Activated CD4-positive, alpha-beta T cell treated with anti-CD3 and anti-CD28 coated beads, Interleukin-2, amount 10 ng/mL, durations not matched to agents 7 days and 5 days (primary cell): Measurements from ENCODE around the gene MCOLN1. TPM values are rescaled to one million over a fixed set of nuclear protein-coding genes. Genes with fewer than 3 reads are reported as not detected.
A peak's percentile ranks its signal among the peaks of the same experiment; 100 is the strongest.

Experiments used
- CTCF ChIA-PET: fragments of 350-600 bp; sonication (Branson Sonifier 250); formaldehyde crosslinking; loops from one replicate; lab custom pipeline; 2021; ENCODE audit warnings: antibody characterized with exemption; lab: Charles Lee
- POLR2A ChIA-PET: fragments of 350-600 bp; sonication (Branson Sonifier 250); formaldehyde crosslinking; loops from one replicate; lab custom pipeline; 2021; ENCODE audit warnings: antibody characterized with exemption; lab: Charles Lee
- DNase-seq: peaks from one replicate; pipeline ENCODE4 v3.0.0-alpha.2; 2020
- H3K27ac Mint-ChIP-seq: one replicate; pipeline ENCODE4 v1.8.0; 2021; ENCODE audit warnings: mild to moderate bottlenecking, moderate library complexity, mixed read lengths
- H3K27me3 Mint-ChIP-seq: one replicate; pipeline ENCODE4 v1.8.0; 2021; ENCODE audit warnings: mixed read lengths
- H3K36me3 Mint-ChIP-seq: one replicate; pipeline ENCODE4 v1.8.0; 2021; ENCODE audit warnings: low read depth, mixed read lengths
- H3K4me1 Mint-ChIP-seq: one replicate; pipeline ENCODE4 v1.8.0; 2021; ENCODE audit warnings: mixed read lengths
- H3K4me3 Mint-ChIP-seq: one replicate; pipeline ENCODE4 v1.8.0; 2021; ENCODE audit warnings: mild to moderate bottlenecking, moderate library complexity, mixed read lengths
- H3K9me3 Mint-ChIP-seq: one replicate; pipeline ENCODE4 v1.8.0; 2021; ENCODE audit warnings: mixed read lengths
- total RNA-seq, 2 experiments: library from RNA; stranded (reverse); gene quantifications; one replicate each; pipeline ENCODE4 v1.2.3, GENCODE V29; 2021

MCOLN1 gene
- total RNA-seq, 2 experiments from 2014 or later: 13.2 to 14.8 TPM

DNA sequence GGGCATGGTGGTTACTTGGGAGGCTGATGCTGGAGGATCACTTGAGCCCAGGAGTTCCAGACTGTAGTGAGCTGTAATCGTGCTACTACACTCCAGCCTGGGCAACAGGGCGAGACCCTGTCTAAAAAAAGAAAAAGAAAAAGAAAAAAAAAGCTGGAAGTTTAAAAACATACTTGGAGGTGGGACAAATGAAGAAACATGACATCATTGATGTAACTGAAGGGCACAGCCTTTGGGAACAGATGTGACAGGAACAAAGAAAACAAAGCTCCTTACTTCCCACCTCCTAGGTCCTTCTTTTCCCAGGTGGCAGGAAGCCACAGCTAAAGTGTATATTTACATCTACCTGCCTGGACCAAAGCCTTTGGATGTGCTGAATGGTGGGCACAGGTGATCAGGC, 35.5 kb upstream of the MCOLN1 start:
- Mint-ChIP-seq H3K4me1 (peaks cover 18% of the 10 kb centered on the region), H3K4me3 (no peak overlapping the region), H3K27me3 (peaks cover 4% of the 10 kb centered on the region), H3K36me3 (no peaks in the 10 kb centered on the region), H3K27ac (no peak overlapping the region), H3K9me3 (no peaks in the 10 kb centered on the region)
- ChIA-PET POLR2A (no interaction called here), CTCF (interaction anchor here (0.7 to 1.8 kb wide), 2 partner anchors 9 to 10 kb away, joined by 3 to 8 read pairs; a partner anchor contains a TSS)
- DNase-seq: no peak

DNA sequence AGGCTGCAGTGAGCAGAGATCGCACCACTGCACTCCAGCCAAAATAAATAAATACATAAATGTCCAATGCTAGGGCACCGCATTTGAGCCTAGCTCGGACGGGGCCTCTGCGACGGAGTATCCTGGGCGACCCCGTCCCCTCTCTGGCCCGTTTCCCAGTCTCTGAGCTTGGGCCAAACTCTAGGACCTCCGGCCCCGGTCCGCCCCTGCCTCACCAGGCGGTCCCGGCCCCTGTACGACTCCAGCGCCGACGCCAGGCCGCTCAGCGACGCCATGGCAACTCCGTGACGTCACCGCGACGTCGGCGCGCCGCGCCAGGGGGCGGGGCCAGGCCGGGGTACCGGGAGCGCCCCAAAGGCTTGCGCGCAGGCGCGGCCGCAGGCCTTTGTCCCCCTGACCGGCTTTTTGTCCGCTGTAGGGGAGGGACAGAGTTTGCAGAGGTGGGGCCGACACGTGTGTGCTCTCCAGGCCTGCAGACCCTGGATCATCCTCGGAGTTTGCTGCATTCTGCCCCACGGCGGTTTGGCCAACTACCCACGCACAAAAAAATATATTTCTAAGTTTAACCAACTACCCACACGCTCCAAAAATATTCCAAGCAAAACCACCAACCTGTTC, 33.6 kb upstream of the MCOLN1 start, which contains the start of gene PEX11G:
TSS of gene PEX11G (minus strand) at position 300 of the 618 bp plus-strand sequence. CDS start at position 275, 25 bp downstream.
- no peaks in the 10 kb centered on the region for H3K27me3 Mint-ChIP-seq
- ChIA-PET CTCF (interaction anchor here (0.6 to 1.3 kb wide), 3 partner anchors 46 to 92 kb away, joined by 3 to 4 read pairs (median 3); no protein-coding TSS in a partner anchor), POLR2A (interaction anchor here (0.6 kb wide), 1 partner anchor 180 kb away, joined by 3 read pairs; the partner anchor contains the start of gene RETN)
- H3K9me3 Mint-ChIP-seq: no peaks in the 10 kb centered on the region
- H3K27ac Mint-ChIP-seq: peak within 1 kb of the TSS; percentile 88
- H3K4me3 Mint-ChIP-seq: peak within 1 kb of the TSS; percentile 71
- peak; percentile 90 for DNase-seq
- peaks cover 28% of the 10 kb centered on the region for H3K4me1 Mint-ChIP-seq
- H3K36me3 Mint-ChIP-seq: no peaks in the 10 kb centered on the region

DNA sequence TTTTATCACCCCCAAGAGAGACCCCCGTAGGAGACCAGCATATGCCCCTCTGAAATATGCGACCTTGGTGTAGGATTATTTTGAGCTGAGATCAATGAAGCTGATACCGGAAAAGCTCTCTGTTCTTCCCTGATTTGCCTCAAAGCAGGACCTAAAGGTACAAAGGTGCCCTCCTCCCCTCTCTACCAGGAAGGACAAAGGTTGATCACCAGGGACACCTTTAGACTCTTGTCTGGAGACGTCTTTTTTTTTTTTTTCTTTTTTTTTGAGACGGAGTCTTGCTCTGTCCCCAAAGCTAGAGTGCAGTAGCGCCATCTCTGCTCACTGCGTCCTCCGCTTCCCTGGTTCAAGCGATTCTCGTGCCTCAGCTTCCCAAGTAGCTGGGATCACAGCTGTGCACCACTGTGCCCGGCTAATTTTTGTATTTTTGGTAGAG, 32.8 kb upstream of the MCOLN1 start:
- ChIA-PET POLR2A (interaction anchor here (0.6 kb wide), 1 partner anchor 179 kb away, joined by 3 read pairs; the partner anchor contains the start of gene RETN), CTCF (interaction anchor here (0.6 to 1.3 kb wide), 6 partner anchors 14 to 371 kb away, joined by 3 to 5 read pairs (median 3); no protein-coding TSS in a partner anchor)
- Mint-ChIP-seq H3K36me3 (no peaks in the 10 kb centered on the region), H3K4me1 (peaks cover 28% of the 10 kb centered on the region), H3K27me3 (no peaks in the 10 kb centered on the region), H3K27ac (peak overlapping the region; percentile 79), H3K9me3 (no peaks in the 10 kb centered on the region), H3K4me3 (peak overlapping the region; percentile 71)
- no peak for DNase-seq

DNA sequence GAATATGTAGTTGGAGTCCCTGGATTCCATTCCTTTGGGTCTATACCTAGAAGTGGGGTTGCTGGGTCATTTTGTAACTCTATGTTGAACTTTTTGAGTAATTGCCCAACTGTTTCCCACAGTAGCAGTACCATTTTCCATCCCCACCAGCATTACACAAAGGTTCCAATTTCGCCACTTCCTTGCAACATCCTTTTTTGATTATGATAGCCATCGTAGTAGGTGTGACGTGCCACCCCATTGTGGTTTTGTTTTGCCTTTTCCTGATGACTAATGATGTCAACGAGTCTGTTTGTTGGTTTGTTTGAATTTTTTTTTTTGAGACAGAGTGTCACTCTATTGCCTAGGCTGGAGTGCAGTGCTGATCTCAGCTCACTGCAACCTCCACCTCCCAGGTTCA, 30.3 kb upstream of the MCOLN1 start:
- ChIA-PET CTCF (no interaction called here), POLR2A (no interaction called here)
- H3K27ac Mint-ChIP-seq: peak overlapping the region; percentile 74

DNA sequence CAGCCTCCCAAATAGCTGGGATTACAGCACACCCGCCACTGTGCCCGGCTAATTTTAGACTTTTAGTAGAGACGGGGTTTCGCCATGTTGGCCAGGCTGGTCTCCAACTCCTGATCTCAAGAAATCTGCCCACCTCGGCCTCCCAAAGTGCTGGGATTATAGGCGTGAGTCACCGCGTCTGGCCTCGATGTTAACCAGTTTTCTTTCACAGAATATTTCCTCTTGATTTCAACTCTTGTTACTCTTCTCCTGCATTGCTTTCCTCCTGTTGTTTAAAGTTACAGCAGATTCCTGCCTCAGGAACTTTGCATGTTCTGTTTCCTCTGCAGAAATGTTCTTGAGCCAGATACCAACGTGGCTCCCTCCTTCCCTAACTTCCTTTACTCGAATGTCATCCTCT, 29.9 kb upstream of the MCOLN1 start:
- Mint-ChIP-seq H3K4me3 (no peak overlapping the region), H3K27ac (peak overlapping the region; percentile 74), H3K36me3 (no peaks in the 10 kb centered on the region), H3K9me3 (no peaks in the 10 kb centered on the region), H3K4me1 (peaks cover 28% of the 10 kb centered on the region), H3K27me3 (peaks cover 7% of the 10 kb centered on the region)
- ChIA-PET POLR2A (no interaction called here), CTCF (no interaction called here)
- no peak for DNase-seq

More for the DNA sequence above, 30.3 kb upstream of the MCOLN1 start:
- no peaks in the 10 kb centered on the region for H3K36me3 Mint-ChIP-seq
- H3K4me3 Mint-ChIP-seq: no peak overlapping the region
- peak; percentile 48 for DNase-seq
- H3K27me3 Mint-ChIP-seq: peaks cover 6% of the 10 kb centered on the region
- H3K9me3 Mint-ChIP-seq: no peaks in the 10 kb centered on the region
- peaks cover 28% of the 10 kb centered on the region for H3K4me1 Mint-ChIP-seq

DNA sequence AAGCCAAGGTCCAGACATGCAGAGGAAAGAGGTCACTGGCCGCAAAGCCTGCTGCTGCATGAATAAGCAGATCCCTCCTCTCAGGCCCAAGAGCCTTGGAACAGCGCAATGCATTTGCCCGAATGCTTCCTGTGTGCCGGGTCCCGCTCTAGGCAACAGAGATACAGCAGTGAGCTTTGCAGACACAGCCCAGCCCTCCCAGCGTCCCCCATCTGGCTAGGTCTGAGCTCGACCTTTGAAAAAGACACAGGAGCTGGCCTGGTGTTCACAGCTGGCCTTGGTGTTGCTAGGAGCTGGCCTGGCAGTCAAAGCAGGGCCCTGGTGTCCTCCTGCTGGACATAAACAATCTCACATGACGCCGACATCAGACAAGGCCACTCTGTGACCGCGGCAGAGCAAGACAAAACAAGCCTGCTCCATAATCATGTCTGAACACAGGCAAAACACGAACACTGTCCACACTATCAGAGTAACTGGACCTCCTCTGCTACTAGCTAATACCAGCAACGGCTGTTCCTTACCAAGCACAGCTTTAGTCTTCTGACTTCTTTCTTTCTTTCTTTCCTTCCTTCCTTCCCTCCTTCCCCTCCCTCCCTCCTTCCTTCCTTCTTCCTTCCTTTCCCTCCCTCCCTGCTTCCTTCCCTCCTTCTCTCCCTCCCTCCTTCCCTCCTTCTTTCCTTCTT, 27.9 kb upstream of the MCOLN1 start:
- DNase-seq: no peak
- Mint-ChIP-seq H3K27ac (no peak overlapping the region), H3K27me3 (peaks cover 13% of the 10 kb centered on the region), H3K4me1 (peaks cover 21% of the 10 kb centered on the region), H3K36me3 (no peaks in the 10 kb centered on the region), H3K9me3 (no peaks in the 10 kb centered on the region), H3K4me3 (no peak overlapping the region)
- CTCF ChIA-PET: interaction anchor here (0.6 to 1.6 kb wide), 7 partner anchors 10 to 979 kb away, joined by 3 to 4 read pairs (median 3); no protein-coding TSS in a partner anchor
- POLR2A ChIA-PET: no interaction called here

DNA sequence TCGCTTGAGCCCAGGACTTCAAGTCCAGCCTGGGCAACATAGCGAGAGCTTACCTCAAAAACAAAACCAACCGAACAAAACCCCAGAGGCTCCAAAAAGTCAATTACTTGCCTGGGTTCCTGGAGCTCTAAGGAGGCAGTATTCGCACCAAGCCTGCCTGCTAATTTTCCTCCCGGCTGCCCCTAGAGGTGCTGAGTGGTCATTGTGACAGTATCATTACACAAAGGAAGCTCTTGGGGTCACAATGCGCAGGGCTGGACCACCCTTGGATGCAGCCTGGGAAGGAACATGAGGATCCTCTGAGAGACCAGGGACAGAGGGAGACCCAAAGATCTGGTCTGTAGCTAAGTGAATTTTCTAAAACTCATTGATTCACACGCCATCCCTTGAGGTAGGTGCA, 25.1 kb upstream of the MCOLN1 start:
- Mint-ChIP-seq H3K4me3 (no peak overlapping the region), H3K27me3 (peaks cover 30% of the 10 kb centered on the region), H3K36me3 (no peaks in the 10 kb centered on the region), H3K27ac (no peak overlapping the region), H3K4me1 (peaks cover 11% of the 10 kb centered on the region), H3K9me3 (no peaks in the 10 kb centered on the region)
- POLR2A ChIA-PET: no interaction called here
- CTCF ChIA-PET: interaction anchor here (0.6 to 2.0 kb wide), 7 partner anchors 9 to 843 kb away, joined by 3 to 8 read pairs (median 4); partner anchors contain the start of gene MCOLN1
- no peak for DNase-seq

DNA sequence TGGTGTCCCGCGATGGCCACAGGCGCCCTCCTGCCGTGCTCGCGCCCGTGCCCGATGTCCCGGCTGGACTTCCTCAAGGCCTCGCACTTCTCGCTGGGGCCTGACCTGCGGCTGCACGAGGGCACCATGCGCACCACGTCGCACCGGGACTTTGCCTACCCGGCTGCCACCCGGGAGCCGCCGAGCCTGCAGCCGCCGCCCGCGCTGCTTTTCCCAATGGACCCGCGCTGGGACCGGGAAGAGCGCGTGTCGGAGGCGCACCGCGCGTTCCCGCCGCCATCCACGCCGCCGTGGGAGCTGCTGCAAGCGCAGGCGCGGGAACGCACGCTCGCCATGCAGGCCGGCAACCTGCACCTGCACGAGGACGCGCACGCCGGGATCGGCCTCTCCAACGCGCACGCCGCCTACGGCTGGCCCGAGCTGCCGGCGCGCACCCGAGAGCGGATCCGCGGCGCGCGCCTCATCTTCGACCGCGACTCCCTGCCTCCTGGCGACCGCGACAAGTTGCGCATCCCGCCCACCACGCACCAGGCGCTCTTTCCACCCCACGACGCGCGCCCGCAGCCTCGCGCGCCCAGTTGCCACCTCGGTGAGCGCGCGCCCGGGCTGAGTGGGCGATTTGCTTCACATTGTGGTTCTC, 21.5 kb upstream of the MCOLN1 start:
- CTCF ChIA-PET: interaction anchor here (0.5 kb wide), 1 partner anchor 8 kb away, joined by 3 read pairs; no protein-coding TSS in a partner anchor

DNA sequence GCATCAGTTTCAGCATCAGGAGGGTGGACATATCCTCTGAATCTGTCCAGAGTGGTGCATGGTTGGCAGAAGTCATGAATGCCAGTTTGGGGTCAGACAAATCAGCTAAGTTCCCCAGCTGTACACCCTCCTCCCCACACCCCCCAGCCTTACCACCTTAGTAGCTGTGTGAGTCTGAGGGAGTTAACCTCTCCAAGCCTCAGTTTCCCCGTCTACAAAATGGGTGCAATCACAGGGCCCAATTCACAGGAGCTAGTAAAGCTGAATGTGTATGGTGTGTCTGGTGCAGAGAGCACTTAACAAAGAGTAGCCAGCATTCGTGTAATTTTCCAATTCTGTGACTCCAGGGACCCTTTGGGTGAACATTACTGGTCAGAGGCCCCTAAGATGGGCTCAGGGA, 19.9 kb upstream of the MCOLN1 start:
- Mint-ChIP-seq H3K27ac (no peak overlapping the region), H3K36me3 (no peaks in the 10 kb centered on the region), H3K9me3 (no peaks in the 10 kb centered on the region), H3K4me3 (no peak overlapping the region), H3K4me1 (peaks cover 14% of the 10 kb centered on the region), H3K27me3 (peaks cover 39% of the 10 kb centered on the region)
- POLR2A ChIA-PET: no interaction called here
- CTCF ChIA-PET: no interaction called here
- no peak for DNase-seq

More for the DNA sequence above, 21.5 kb upstream of the MCOLN1 start:
- Mint-ChIP-seq H3K9me3 (no peaks in the 10 kb centered on the region), H3K4me1 (peaks cover 9% of the 10 kb centered on the region), H3K27ac (no peak overlapping the region), H3K4me3 (peak overlapping the region; percentile 32), H3K36me3 (no peaks in the 10 kb centered on the region), H3K27me3 (peaks cover 39% of the 10 kb centered on the region)
- DNase-seq: peak; percentile 61
- POLR2A ChIA-PET: no interaction called here

DNA sequence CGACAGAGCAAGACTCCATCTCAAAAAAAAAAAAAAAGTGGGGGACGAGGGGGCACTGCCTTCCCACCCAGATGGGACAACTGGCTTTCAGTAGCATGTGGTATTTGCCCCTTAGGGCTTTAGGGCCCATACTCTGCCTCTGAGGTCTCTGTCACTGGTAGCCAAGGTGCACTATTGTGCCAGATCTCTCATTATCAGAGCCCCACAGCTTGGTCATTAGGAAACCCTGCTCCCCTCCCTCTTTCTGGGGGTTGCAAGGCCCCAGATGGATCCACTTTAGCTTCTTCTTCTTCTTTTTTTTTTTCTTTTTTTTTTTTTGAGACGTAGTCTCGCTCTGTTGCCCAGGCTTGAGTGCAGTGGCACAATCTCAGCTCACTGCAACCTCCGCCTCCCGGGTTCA, 17.7 kb upstream of the MCOLN1 start:
- H3K27ac Mint-ChIP-seq: no peak overlapping the region
- ChIA-PET CTCF (interaction anchor here (0.6 to 0.9 kb wide), 2 partner anchors 14 to 16 kb away, joined by 3 read pairs; no protein-coding TSS in a partner anchor), POLR2A (interaction anchor here (0.6 kb wide), 1 partner anchor 410 kb away, joined by 5 read pairs; no protein-coding TSS in a partner anchor)
- H3K4me1 Mint-ChIP-seq: peaks cover 14% of the 10 kb centered on the region
- H3K27me3 Mint-ChIP-seq: peaks cover 31% of the 10 kb centered on the region
- H3K9me3 Mint-ChIP-seq: no peaks in the 10 kb centered on the region
- no peak for DNase-seq
- no peaks in the 10 kb centered on the region for H3K36me3 Mint-ChIP-seq
- H3K4me3 Mint-ChIP-seq: no peak overlapping the region

DNA sequence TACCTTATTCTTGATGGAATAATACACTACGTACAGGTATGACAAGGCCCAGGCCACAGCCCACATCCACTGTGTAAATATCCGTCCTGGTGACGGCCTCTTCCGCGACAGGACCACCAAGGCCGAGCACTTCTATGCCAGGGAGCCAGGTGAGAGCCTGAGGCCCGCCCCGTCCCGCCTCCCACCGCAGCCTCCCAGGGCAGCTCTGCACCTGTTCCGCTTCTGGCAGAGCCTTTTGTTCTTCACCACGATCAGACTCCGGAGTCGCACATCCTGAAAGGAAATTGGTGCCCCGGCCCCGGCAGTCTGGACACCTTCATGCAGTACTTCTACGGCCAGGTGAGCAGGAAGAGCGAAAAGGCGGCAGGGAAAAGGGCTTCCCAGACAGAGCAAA, 17.1 kb upstream of the MCOLN1 start:
- Mint-ChIP-seq H3K36me3 (no peaks in the 10 kb centered on the region), H3K4me1 (peaks cover 14% of the 10 kb centered on the region), H3K9me3 (no peaks in the 10 kb centered on the region), H3K27me3 (peaks cover 26% of the 10 kb centered on the region), H3K4me3 (no peak overlapping the region), H3K27ac (no peak overlapping the region)
- CTCF ChIA-PET: no interaction called here
- POLR2A ChIA-PET: no interaction called here
- no peak for DNase-seq

DNA sequence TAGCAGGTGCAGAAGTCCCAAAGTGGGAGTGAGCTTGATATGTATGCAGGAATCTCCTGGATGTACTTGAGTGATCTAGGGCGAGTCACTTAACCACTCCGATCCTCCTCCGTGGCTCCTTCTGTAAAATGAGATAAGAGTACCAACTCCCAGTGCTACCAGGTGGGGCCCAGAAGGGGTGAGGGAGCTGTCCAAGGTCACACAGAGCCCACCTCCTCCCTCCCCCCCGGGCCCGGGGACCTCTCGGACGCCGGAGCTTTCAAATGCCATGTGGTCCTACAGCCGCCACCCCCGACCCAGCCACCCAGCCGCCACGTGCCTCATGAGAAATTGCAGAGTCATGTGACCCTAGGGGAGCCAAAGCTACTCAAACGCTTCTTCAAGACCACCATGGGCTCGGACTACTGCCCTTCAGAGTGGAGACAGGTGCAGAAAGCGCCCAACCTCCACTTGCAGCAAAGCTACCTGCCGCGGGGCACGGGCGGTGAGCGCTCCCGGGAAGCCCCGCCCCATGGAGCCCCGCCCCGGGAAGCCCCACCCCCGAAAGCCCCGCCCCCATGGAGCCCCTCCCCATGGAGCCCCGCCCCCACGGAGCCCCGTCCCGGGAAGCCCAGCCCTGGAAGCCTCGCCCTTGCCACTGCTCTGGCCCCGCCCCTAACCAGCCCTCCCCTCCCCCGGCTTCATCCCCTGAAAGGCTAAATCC, 16.6 kb upstream of the MCOLN1 start:
- Mint-ChIP-seq H3K27me3 (peaks cover 24% of the 10 kb centered on the region), H3K27ac (no peak overlapping the region), H3K9me3 (no peaks in the 10 kb centered on the region), H3K4me1 (peaks cover 14% of the 10 kb centered on the region), H3K4me3 (no peak overlapping the region), H3K36me3 (no peaks in the 10 kb centered on the region)
- ChIA-PET CTCF (interaction anchor here (0.8 to 1.1 kb wide), 2 partner anchors 9 to 16 kb away, joined by 4 to 6 read pairs; partner anchors contain the start of gene MCOLN1), POLR2A (interaction anchor here (0.6 kb wide), 1 partner anchor 38 kb away, joined by 3 read pairs; no protein-coding TSS in a partner anchor)
- no peak for DNase-seq
